ENCODE measurements around the gene CPLANE1.

DNA sequence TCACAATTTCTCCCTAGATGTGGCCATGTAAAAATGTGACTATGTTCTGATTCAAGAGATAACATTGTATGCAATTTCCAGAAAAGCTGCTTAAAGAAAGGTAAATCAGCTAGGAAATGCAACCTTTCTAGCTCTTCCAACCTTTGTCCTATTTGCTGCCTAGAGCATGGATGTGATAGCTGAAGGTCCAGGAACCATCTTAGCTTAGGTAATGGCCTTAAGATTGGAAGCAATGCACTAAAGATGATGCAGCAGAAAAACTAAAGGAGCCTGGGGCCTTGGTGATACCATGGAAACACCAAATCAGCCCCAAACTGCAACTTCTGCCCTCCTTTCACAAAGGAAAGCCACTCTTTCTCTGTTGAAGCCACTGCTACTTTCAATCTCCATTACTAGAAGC, 27.0 kb downstream of the CPLANE1 start:
- TF ChIP-seq ISL1 (CRISPR knock-in tag; IDR thresholded peaks at IDR 0.05) (no peak), RARB (CRISPR knock-in tag; IDR thresholded peaks at IDR 0.05) (no peak), ZFP3 (CRISPR knock-in tag; IDR thresholded peaks at IDR 0.05) (no peak), ZNF8 (CRISPR knock-in tag; IDR thresholded peaks at IDR 0.05) (no peak), TSHZ2 (CRISPR knock-in tag; IDR thresholded peaks at IDR 0.05) (no peak), ZNF565 (CRISPR knock-in tag; conservative IDR thresholded peaks at IDR 0.05; ENCODE audit: low read depth) (no peak), ARNTL (CRISPR knock-in tag; IDR thresholded peaks at IDR 0.05; ENCODE audit: borderline replicate concordance, low read depth) (no peak), TCF4 (CRISPR knock-in tag; IDR thresholded peaks at IDR 0.05; ENCODE audit: borderline replicate concordance) (no peak), CSRNP3 (CRISPR knock-in tag; IDR thresholded peaks at IDR 0.05) (no peak), ZNF70 (CRISPR knock-in tag; IDR thresholded peaks at IDR 0.05) (no peak), TOX (CRISPR knock-in tag; IDR thresholded peaks at IDR 0.05; ENCODE audit: borderline replicate concordance) (no peak), BACH2 (CRISPR knock-in tag; IDR thresholded peaks at IDR 0.05; ENCODE audit: borderline replicate concordance) (no peak), OSR1 (CRISPR knock-in tag; IDR thresholded peaks at IDR 0.05) (no peak)
- TF ChIP-seq, protein P1, sequence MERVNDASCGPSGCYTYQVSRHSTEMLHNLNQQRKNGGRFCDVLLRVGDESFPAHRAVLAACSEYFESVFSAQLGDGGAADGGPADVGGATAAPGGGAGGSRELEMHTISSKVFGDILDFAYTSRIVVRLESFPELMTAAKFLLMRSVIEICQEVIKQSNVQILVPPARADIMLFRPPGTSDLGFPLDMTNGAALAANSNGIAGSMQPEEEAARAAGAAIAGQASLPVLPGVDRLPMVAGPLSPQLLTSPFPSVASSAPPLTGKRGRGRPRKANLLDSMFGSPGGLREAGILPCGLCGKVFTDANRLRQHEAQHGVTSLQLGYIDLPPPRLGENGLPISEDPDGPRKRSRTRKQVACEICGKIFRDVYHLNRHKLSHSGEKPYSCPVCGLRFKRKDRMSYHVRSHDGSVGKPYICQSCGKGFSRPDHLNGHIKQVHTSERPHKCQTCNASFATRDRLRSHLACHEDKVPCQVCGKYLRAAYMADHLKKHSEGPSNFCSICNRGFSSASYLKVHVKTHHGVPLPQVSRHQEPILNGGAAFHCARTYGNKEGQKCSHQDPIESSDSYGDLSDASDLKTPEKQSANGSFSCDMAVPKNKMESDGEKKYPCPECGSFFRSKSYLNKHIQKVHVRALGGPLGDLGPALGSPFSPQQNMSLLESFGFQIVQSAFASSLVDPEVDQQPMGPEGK (CRISPR knock-in tag; IDR thresholded peaks at IDR 0.05; ENCODE audit: borderline replicate concordance), result no peak

Measured in SK-N-SH treated with all-trans-retinoic acid at 6 μM for 48 hours (cell line).